ENCODE data around the gene GAMT.

The GAMT gene

GRCh38 chr19:1417681-1418495, 16.5 kb upstream of the GAMT start:
- no peak for DNase-seq

- DNase-seq: peak; percentile 61
Observed at GRCh38 chr19:1417145-1417544, 15.8 kb upstream of the GAMT start.

GRCh38 chr19:1416014-1416841, 14.9 kb upstream of the GAMT start:
- DNase-seq: no peak

- no peak for DNase-seq
Observed at GRCh38 chr19:1412995-1413800, 11.9 kb upstream of the GAMT start.

GRCh38 chr19:1412323-1412923, 11.1 kb upstream of the GAMT start:
- no peak for DNase-seq

- DNase-seq: peak; percentile 21
Observed at GRCh38 chr19:1411255-1412191, 10.2 kb upstream of the GAMT start.

GRCh38 chr19:1410789-1411188, 9.4 kb upstream of the GAMT start:
- no peak for DNase-seq

- DNase-seq: no peak
Observed at GRCh38 chr19:1410136-1410786, 8.9 kb upstream of the GAMT start.

- DNase-seq: no peak
Observed at GRCh38 chr19:1409204-1410005, 8.1 kb upstream of the GAMT start.

GRCh38 chr19:1408300-1409203, 7.2 kb upstream of the GAMT start:
- DNase-seq: peak; percentile 26

GRCh38 chr19:1407528-1408299, 6.4 kb upstream of the GAMT start, which contains the start of gene DAZAP1:
TSS of gene DAZAP1 (plus strand) at chr19:1407586. CDS start at chr19:1407774, 188 bp downstream.
- DNase-seq: no peak

- peak; percentile 99 for DNase-seq
Observed at GRCh38 chr19:1406774-1407527, 5.6 kb upstream of the GAMT start.

GRCh38 chr19:1402411-1403070, 1.2 kb upstream of the GAMT start:
- DNase-seq: no peak

- DNase-seq: no peak
Observed at GRCh38 chr19:1401889-1402217, 511 bp upstream of the GAMT start.

- no peak for DNase-seq
Observed at GRCh38 chr19:1400281-1401137, 833 bp downstream of the GAMT start.

- DNase-seq: no peak
Observed at GRCh38 chr19:1399745-1400144, 1.6 kb downstream of the GAMT start.
